D721Med (cell line): ENCODE data around the gene TOM1L2.

Experiments
- DNase-seq: peaks from one replicate; pipeline ENCODE4 v3.0.0; 2011; ENCODE audit warnings: low spot score; ENCODE audit not compliant: insufficient read length
- FAIRE-seq: peaks from 2 replicates; lab custom pipeline; 2011; peaks lifted over from hg19 to GRCh38; lab: Jason Lieb, UNC
- TF ChIP-seq, protein P1 (sequence below): IDR thresholded peaks from 2 replicates; pipeline ENCODE4 v1.5.1; 2012; ENCODE audit warnings: mild to moderate bottlenecking, control low read depth; ENCODE audit not compliant: insufficient read depth; ENCODE audit errors: missing control alignments

Gene TOM1L2

DNA sequence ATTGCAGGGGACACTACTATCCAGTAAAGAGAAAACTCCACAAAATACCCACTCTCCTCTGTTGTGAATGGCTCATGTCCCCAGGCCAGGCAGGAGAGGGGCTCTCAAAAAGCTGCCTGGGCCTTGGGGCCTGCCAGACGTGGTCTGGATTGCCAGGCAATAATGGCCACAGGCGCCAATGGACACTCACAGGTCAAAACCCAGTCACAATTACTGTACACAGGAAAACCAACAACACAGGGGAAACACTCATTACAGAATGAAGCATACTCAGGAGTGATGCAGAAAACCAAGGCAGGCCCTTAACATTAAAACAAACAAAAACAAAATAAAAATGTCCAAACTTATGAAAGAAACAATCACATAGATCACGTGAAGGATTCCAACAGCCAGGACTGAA, 100.3 kb downstream of the TOM1L2 start:
- TF ChIP-seq, protein P1, sequence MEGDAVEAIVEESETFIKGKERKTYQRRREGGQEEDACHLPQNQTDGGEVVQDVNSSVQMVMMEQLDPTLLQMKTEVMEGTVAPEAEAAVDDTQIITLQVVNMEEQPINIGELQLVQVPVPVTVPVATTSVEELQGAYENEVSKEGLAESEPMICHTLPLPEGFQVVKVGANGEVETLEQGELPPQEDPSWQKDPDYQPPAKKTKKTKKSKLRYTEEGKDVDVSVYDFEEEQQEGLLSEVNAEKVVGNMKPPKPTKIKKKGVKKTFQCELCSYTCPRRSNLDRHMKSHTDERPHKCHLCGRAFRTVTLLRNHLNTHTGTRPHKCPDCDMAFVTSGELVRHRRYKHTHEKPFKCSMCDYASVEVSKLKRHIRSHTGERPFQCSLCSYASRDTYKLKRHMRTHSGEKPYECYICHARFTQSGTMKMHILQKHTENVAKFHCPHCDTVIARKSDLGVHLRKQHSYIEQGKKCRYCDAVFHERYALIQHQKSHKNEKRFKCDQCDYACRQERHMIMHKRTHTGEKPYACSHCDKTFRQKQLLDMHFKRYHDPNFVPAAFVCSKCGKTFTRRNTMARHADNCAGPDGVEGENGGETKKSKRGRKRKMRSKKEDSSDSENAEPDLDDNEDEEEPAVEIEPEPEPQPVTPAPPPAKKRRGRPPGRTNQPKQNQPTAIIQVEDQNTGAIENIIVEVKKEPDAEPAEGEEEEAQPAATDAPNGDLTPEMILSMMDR: no peak
- no peak for FAIRE-seq
- DNase-seq: no peak

DNA sequence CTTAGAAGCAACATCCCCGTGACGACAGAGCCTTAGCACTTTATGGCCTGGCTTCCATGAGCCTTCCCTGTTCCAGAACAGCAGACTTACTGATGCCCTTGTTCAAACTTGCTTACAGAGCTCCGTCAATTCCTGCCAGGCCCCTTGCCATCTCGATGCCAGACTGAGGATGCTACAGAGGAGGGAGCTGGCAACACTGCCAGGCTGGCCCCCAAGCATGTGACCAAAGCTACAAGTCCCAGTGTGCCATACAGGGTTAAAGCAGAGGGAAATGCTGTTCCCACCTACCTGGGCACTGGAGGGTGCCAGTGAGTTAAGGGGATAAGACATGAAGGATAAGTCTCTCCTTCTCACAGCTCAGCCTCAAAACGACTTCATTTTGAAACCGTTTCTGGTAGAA, 102.0 kb downstream of the TOM1L2 start:
- FAIRE-seq (no peak), DNase-seq (no peak)
- TF ChIP-seq, protein P1: no peak

DNA sequence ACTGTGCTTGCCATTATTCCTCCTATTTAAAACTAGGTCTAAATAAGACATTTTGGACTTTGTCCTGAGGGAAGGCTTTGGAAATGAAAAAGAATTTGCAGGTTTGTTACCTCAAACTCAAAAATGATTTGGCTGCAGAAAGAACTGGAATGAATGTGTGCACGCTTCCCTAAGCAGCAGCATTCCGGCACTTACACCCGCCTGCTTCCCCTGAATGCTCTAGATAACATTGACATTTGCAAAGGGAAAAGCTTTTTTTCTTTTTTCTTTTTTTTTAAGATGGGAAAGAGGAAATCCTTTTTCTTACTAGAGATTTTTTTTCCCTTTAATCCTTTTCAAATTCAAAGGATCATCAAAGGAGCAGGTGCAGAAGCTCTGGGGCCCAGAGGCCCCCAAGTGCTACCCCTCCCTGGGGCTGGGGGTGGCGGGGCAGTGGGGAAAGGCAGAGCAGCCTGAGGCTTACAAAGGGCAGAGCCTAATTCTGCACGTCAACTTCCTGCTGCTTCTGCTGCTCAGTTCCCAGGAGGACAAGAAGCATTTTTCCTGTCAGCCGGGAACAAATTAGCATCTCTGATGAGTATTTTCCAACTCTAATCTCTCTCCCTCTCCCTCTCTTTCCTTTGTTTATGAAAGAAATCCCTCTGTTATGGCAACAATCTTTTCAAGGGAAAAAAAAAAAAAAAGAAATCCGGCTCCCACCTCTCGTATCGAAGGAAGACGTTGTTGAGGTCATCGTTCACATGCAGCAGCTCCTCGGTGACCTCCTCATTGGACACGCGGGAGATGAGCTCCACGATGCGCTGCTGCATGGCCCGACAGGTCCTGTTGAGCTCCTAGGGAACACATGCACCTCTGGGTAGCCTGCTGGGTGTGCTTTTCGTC, 103.3 kb downstream of the TOM1L2 start:
- no peak for DNase-seq
- TF ChIP-seq, protein P1: no peak
- FAIRE-seq: no peak

DNA sequence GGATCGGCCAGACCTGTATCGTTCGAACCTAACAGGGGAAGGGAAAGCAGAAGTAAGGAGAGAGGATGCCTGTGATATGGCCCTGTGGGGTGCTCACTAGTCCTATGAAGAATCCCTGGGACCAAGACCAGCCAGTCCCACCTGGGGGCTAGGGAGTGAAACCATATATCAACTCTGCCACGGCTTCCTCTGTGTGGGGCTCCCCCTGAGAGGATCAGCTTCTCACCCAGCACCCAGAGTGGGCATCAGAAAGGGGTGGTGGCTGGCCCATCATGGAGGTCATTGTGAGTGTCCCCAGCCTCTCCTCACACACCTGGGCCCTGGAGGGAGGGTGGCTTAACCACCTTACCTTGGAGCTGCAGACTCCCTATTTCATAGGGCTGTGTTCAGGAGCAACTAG, 105.3 kb downstream of the TOM1L2 start:
- TF ChIP-seq, protein P1: no peak
- FAIRE-seq (no peak), DNase-seq (no peak)

DNA sequence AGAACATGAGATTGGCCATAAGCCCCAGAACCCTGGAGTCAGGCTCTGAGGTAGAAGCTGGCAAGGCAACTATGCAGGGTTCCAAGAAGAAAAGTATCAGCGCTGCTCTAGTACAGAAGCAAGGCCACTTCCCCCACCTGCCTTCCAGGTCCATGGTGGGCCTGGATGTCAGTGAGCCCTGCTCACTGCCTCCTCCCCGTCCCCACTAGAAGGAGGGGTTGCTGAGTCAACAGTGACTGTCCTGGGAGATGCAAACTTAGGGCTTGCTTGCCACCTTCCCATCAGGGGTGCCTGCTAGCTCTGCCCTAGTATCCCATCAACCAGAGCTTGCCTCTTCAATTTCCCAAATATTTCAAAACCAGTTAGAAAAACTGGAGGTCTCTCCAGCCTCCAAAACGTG, 105.8 kb downstream of the TOM1L2 start:
- TF ChIP-seq, protein P1: no peak
- FAIRE-seq (no peak), DNase-seq (no peak)

DNA sequence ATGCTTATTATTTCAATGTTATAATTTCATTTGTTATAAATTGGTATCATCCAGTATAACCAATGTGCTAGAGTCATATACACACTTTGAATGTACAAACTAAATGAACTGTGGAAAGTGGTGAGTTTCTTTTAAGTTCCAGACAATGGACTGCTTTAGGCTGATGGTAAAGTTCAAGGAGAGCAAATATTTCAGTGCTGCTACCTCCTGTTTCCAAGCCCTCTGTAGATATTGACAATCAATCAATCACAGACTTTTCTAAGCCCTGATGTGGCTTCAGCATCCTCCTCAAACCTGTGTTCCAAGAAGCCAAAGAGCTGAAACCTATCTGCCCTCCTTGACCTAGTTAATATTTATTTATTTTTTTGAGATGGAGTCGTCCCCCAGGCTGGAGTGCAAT, 107.2 kb downstream of the TOM1L2 start:
- FAIRE-seq (no peak), DNase-seq (no peak)
- TF ChIP-seq, protein P1: no peak

DNA sequence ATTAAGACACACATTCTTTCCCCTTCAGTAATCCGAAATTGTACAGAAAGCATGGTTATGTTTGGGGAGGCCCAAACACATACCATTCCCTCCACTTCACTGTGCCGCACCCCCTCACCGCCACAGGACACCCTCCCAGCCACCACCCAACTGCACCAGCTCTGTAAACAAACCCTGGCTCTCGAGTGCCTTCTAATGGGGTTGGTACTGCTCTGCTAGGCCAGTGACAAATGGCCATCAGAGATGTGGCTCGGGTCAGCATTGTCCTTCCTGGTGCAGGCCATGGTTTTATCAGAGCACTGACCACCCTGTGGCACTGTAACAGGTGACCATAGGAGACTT, 111.5 kb downstream of the TOM1L2 start:
- DNase-seq (no peak), FAIRE-seq (no peak)
- TF ChIP-seq, protein P1: no peak
